ENCODE data around the gene IL1RAPL1.
A peak's percentile ranks its signal among the peaks of the same experiment; 100 is the strongest.

The IL1RAPL1 gene

GRCh38 chrX:28659269-28659668 is 72.0 kb downstream of the IL1RAPL1 start:
- Histone ChIP-seq H3K36me3 (replicated peaks) (no peaks in the 10 kb centered on the region), H3K4me3 (ENCODE audit: low read depth, low read length) (no peak overlapping the region), H3K27ac (no peak overlapping the region), H3K27me3 (replicated peaks) (no peaks in the 10 kb centered on the region)
- in situ Hi-C loops (cut with HindIII; ENCODE audit: low pct_ligation_motif_present, low sequenced_read_pairs): no loop called here
- peak; percentile 52 for TF ChIP-seq CTCF (IDR thresholded peaks at IDR 0.05; ENCODE audit: low read depth, low read length, missing control alignments)
- no peak for DNase-seq

DNA sequence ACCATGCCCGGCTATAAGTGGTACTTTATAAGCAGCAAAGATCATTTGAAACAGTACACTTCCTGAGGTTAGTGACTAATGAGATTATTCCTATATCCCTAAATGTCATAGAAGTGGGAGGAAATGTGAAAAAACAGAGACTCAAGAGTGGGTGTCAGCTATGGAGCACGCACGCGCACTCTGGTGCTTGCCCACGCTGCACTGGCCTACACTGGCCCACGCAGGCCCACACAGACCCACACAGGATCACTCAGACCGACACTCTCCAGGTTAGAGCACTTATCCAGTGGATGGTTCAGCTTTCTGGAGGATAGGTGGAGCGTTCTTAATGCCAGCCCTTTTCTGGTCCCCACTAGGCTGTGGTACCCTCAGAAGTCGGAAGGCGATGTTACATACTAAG is 78.5 kb downstream of the IL1RAPL1 start:
- in situ Hi-C loops (cut with HindIII; ENCODE audit: low pct_ligation_motif_present, low sequenced_read_pairs): no loop called here
- no peak for TF ChIP-seq CTCF (IDR thresholded peaks at IDR 0.05; ENCODE audit: low read depth, low read length, missing control alignments)
- Histone ChIP-seq H3K4me3 (ENCODE audit: low read depth, low read length) (no peak overlapping the region), H3K27me3 (replicated peaks) (no peaks in the 10 kb centered on the region), H3K36me3 (replicated peaks) (no peaks in the 10 kb centered on the region), H3K27ac (no peak overlapping the region)
- DNase-seq: no peak

GRCh38 chrX:28668303-28668702 is 81.1 kb downstream of the IL1RAPL1 start:
- in situ Hi-C loops (cut with HindIII; ENCODE audit: low pct_ligation_motif_present, low sequenced_read_pairs): no loop called here
- no peak for DNase-seq
- Histone ChIP-seq H3K27ac (no peak overlapping the region), H3K36me3 (replicated peaks) (no peaks in the 10 kb centered on the region), H3K27me3 (replicated peaks) (no peaks in the 10 kb centered on the region), H3K4me3 (ENCODE audit: low read depth, low read length) (no peak overlapping the region)
- no peak for TF ChIP-seq CTCF (IDR thresholded peaks at IDR 0.05; ENCODE audit: low read depth, low read length, missing control alignments)

DNA sequence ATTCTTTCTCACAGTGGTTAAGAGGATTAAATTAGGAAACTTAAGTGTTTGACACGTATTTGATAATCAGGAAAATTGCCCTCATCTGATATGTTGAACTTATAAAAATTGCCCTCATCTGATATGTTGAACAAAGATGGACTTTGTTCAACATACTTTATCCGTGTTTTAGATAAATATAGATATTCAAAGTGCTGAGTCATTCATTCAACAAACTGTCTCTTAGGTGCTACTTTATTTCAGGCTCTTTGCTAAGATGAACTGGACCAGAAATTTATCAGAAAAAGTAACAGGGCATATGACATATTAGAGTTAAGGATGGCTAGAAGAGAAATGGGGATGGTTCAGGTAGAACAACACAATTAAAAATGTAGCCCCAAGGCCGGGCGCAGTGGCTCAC is 81.7 kb downstream of the IL1RAPL1 start:
- Histone ChIP-seq H3K27me3 (replicated peaks) (no peaks in the 10 kb centered on the region), H3K4me3 (ENCODE audit: low read depth, low read length) (no peak overlapping the region), H3K36me3 (replicated peaks) (no peaks in the 10 kb centered on the region), H3K27ac (no peak overlapping the region)
- in situ Hi-C loops (cut with HindIII; ENCODE audit: low pct_ligation_motif_present, low sequenced_read_pairs): no loop called here
- no peak for DNase-seq
- no peak for TF ChIP-seq CTCF (IDR thresholded peaks at IDR 0.05; ENCODE audit: low read depth, low read length, missing control alignments)

DNA sequence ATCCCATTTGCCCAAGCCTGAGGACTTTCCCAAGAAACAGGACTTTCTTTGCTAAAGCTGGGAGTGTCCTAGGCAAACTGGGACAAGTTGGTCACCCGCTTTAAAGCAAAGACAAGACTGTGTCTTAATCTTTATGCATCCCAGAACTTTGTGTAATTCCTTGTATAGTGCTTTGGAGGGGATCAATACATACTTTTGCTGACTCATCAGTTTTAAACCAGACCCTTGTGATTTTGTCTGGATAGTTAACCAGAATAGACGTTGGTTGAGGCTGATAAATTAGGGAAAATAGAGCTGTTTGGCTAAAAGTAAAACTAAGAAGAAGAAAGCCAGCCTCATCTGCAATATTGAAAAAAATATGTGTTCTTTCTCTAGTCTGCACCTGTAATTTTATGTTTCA is 82.8 kb downstream of the IL1RAPL1 start:
- no peak for DNase-seq
- in situ Hi-C loops (cut with HindIII; ENCODE audit: low pct_ligation_motif_present, low sequenced_read_pairs): no loop called here
- no peak for TF ChIP-seq CTCF (IDR thresholded peaks at IDR 0.05; ENCODE audit: low read depth, low read length, missing control alignments)
- no peaks in the 10 kb centered on the region for H3K27me3 ChIP-seq (replicated peaks)
- H3K4me3 ChIP-seq (ENCODE audit: low read depth, low read length): no peak overlapping the region
- H3K36me3 ChIP-seq (replicated peaks): no peaks in the 10 kb centered on the region
- H3K27ac ChIP-seq: no peak overlapping the region

- Histone ChIP-seq H3K36me3 (replicated peaks) (no peaks in the 10 kb centered on the region), H3K27me3 (replicated peaks) (no peaks in the 10 kb centered on the region), H3K27ac (no peak overlapping the region), H3K4me3 (ENCODE audit: low read depth, low read length) (no peak overlapping the region)
- DNase-seq: no peak
- in situ Hi-C loops (cut with HindIII; ENCODE audit: low pct_ligation_motif_present, low sequenced_read_pairs): no loop called here
- no peak for TF ChIP-seq CTCF (IDR thresholded peaks at IDR 0.05; ENCODE audit: low read depth, low read length, missing control alignments)
Measured at GRCh38 chrX:28675173-28675572, 87.9 kb downstream of the IL1RAPL1 start.

Measured in brain microvascular endothelial cell (primary cell).